Measurements from ENCODE around the gene SBF2. TPM values are rescaled to one million over a fixed set of nuclear protein-coding genes. Genes with fewer than 3 reads are reported as not detected.

Gene SBF2
- total and polyA plus RNA-seq, 2 of the 13 experiments (the other 11 are each of a cell fraction or from before 2014, with no cell fraction given), result 24.0 to 45.8 TPM

- TF ChIP-seq E2F2 (CRISPR knock-in tag; IDR thresholded peaks at IDR 0.05; ENCODE audit: borderline replicate concordance) (no peak), CREM (IDR thresholded peaks at IDR 0.05) (peak; percentile 55; the same call in 1 of the 2 replicates), CREM (CRISPR knock-in tag; IDR thresholded peaks at IDR 0.05) (no peak)
These were observed 20.4 kb upstream of the SBF2 start (continued) for GRCh38 chr11:10314199-10315072.

- DNase-seq (ENCODE audit: low spot score), result no peak
- no peaks in the 10 kb centered on the region; the same call in 1 of the 2 replicates for H4K20me1 ChIP-seq (ENCODE audit: insufficient read depth, low read length)
- no TSS peak for BruUV-seq (replicated peaks)
- in situ Hi-C loops (cut with HindIII; ENCODE audit: extremely low pct_ligation_motif_present, low pct_unique_long_range_greater_than_20kb) (no loop called here), intact Hi-C loops (cut with micrococcal nuclease; ENCODE audit: unreplicated experiment) (no loop called here)
- no peak overlapping the region for H3K4me3 ChIP-seq (replicated peaks in 1 of 3; ENCODE audit: insufficient read depth in 1 of 3, low read depth in 2 of 3, low read length in 3 of 3)
- no peak overlapping the region for H3K4me2 ChIP-seq (ENCODE audit: low read depth, low read length)
- ATAC-seq, result no peak
- FAIRE-seq, result no peak
- H3K36me3 ChIP-seq (replicated peaks in 1 of 2; ENCODE audit: control insufficient read depth in 1 of 2, insufficient read depth in 2 of 2, low read length in 2 of 2), result no peaks in the 10 kb centered on the region
- no peak overlapping the region for H3K9ac ChIP-seq (ENCODE audit: insufficient read depth, low read depth, low read length)
- TF ChIP-seq ZNF232 (CRISPR knock-in tag; IDR thresholded peaks at IDR 0.05; ENCODE audit: borderline replicate concordance), result no peak
- no peak for TF ChIP-seq TSC22D2 (CRISPR knock-in tag; IDR thresholded peaks at IDR 0.05; ENCODE audit: borderline replicate concordance)
- TF ChIP-seq BRF2 (CRISPR knock-in tag; IDR thresholded peaks at IDR 0.05), result no peak
- TF ChIP-seq HOXA3 (CRISPR knock-in tag; IDR thresholded peaks at IDR 0.05), result no peak
- no peak for TF ChIP-seq KDM3A (CRISPR knock-in tag; IDR thresholded peaks at IDR 0.05; ENCODE audit: low read depth)
- no peak for TF ChIP-seq ZNF552 (CRISPR knock-in tag; IDR thresholded peaks at IDR 0.05; ENCODE audit: borderline replicate concordance)
- TF ChIP-seq ZBTB44 (CRISPR knock-in tag; IDR thresholded peaks at IDR 0.05), result no peak
- no peak for TF ChIP-seq MZF1 (CRISPR knock-in tag; IDR thresholded peaks at IDR 0.05; ENCODE audit: borderline replicate concordance)
- H2AFZ ChIP-seq (ENCODE audit: low read length), result no peak overlapping the region
- 89% methylated on average over 2 of the region's 2 CpGs for WGBS (ENCODE audit: low lambda C conversion rate)
- no peaks in the 10 kb centered on the region for H3K9me3 ChIP-seq (ENCODE audit: low read length)
- H3K27me3 ChIP-seq (ENCODE audit: control insufficient read depth in 1 of 2, insufficient read depth in 2 of 2, low read length in 2 of 2), result no peaks in the 10 kb centered on the region
- CTCF ChIA-PET (ENCODE audit: low intra/inter-chr PET ratio, low total read pairs), result no interaction called here
- POLR2A ChIA-PET, result interaction anchor here (1.8 kb wide), 1 partner anchor 15 kb away, joined by 4 read pairs; no protein-coding TSS in a partner anchor
- no peak overlapping the region for H3K27ac ChIP-seq (ENCODE audit: extremely low read length, insufficient read depth, low read length)
- H3K4me1 ChIP-seq (ENCODE audit: insufficient read depth, low read length), result peaks cover 49% of the 10 kb centered on the region
- peaks cover 1% of the 10 kb centered on the region for H3K79me2 ChIP-seq (ENCODE audit: insufficient read depth, low read length)
These were observed 17.8 kb upstream of the SBF2 start for GRCh38 chr11:10311802-10312201.
